Stimulated activated CD8-positive, alpha-beta memory T cell treated with anti-CD3 and anti-CD28 coated beads, Interleukin-15, amount 100 ng/mL, for 4 hours (primary cell): Measurements from ENCODE around the gene SRSF6.
"Not testable (repeated sequence)": the region's sequence is repeated elsewhere in the genome, so short reads cannot be mapped to it uniquely, and the experiment has no call there.

Experiments
- DNase-seq, 2 donors: peaks; one replicate each; pipeline ENCODE4 v3.0.0-alpha.2; 2020; ENCODE audit warnings: low read depth in 2 of 2

The SRSF6 gene

GRCh38 chr20:43457640-43458421 lies at the start of gene SRSF6:
Gene SRSF6, plus strand, starts transcription at chr20:43457896. Its CDS starts 138 bp downstream, at chr20:43458034.
- peak; percentile 84 to 87 for DNase-seq

- DNase-seq = no peak
Measured at GRCh38 chr20:43408848-43409576, 48.7 kb upstream of the SRSF6 start.

- no peak for DNase-seq
Measured at GRCh38 chr20:43409577-43409913, 48.2 kb upstream of the SRSF6 start.

- DNase-seq = no peak
Measured at GRCh38 chr20:43415661-43416430, 41.9 kb upstream of the SRSF6 start.

GRCh38 chr20:43416591-43417228 lies 41.0 kb upstream of the SRSF6 start:
- no peak for DNase-seq

GRCh38 chr20:43420192-43420591 lies 37.5 kb upstream of the SRSF6 start:
- no peak for DNase-seq

GRCh38 chr20:43420913-43421312 lies 36.8 kb upstream of the SRSF6 start:
- DNase-seq = not testable (repeated sequence)

GRCh38 chr20:43426172-43426571 lies 31.5 kb upstream of the SRSF6 start:
- no peak for DNase-seq

- no peak for DNase-seq
Measured at GRCh38 chr20:43430265-43431133, 27.2 kb upstream of the SRSF6 start.

GRCh38 chr20:43431134-43431519 lies 26.6 kb upstream of the SRSF6 start:
- no peak for DNase-seq

GRCh38 chr20:43432498-43432897 lies 25.2 kb upstream of the SRSF6 start:
- no peak for DNase-seq

GRCh38 chr20:43433250-43433854 lies 24.3 kb upstream of the SRSF6 start:
- no peak for DNase-seq

- no peak for DNase-seq
Measured at GRCh38 chr20:43434565-43434964, 23.1 kb upstream of the SRSF6 start.

- no peak for DNase-seq
Measured at GRCh38 chr20:43438578-43439316, 18.9 kb upstream of the SRSF6 start.

GRCh38 chr20:43440531-43440930 lies 17.2 kb upstream of the SRSF6 start:
- no peak for DNase-seq

GRCh38 chr20:43442282-43442880 lies 15.3 kb upstream of the SRSF6 start:
- DNase-seq = no peak

GRCh38 chr20:43444107-43444506 lies 13.6 kb upstream of the SRSF6 start:
- DNase-seq = no peak

GRCh38 chr20:43446361-43446879 lies 11.3 kb upstream of the SRSF6 start:
- no peak for DNase-seq

GRCh38 chr20:43448431-43448747 lies 9.3 kb upstream of the SRSF6 start:
- DNase-seq = not testable (repeated sequence)
